Suprapubic skin (tissue), 4 donors: ENCODE results near the gene STPG4. TPM values are rescaled to one million over a fixed set of nuclear protein-coding genes. Genes with fewer than 3 reads are reported as not detected.

Source experiments
- DNase-seq, 2 donors: peaks; one replicate each; pipeline ENCODE4 v3.0.0-alpha.2; 2019; ENCODE audit warnings: low spot score in 2 of 2
- H3K27ac ChIP-seq: fragments of 200-600 bp; sonication (generic); one replicate; pipeline ENCODE4 v1.5.1; 2019
- H3K27me3 ChIP-seq: fragments of 200-600 bp; sonication (generic); one replicate; pipeline ENCODE4 v1.5.1; 2019
- H3K36me3 ChIP-seq: fragments of 200-600 bp; sonication (generic); one replicate; pipeline ENCODE4 v1.5.1; 2019
- H3K4me1 ChIP-seq: fragments of 200-600 bp; sonication (generic); one replicate; pipeline ENCODE4 v1.5.1; 2019
- H3K4me3 ChIP-seq: fragments of 200-600 bp; sonication (generic); one replicate; pipeline ENCODE4 v1.5.1; 2019; ENCODE audit warnings: mild to moderate bottlenecking
- H3K9me3 ChIP-seq: fragments of 200-600 bp; sonication (generic); one replicate; pipeline ENCODE4 v1.5.1; 2019
- EP300 ChIP-seq: sonication (generic); formaldehyde crosslinking; IDR thresholded peaks from one replicate; pipeline ENCODE4 v1.6.1; 2017; ENCODE audit warnings: antibody characterized with exemption
- POLR2A ChIP-seq, 2 donors: fragments of 450-650 bp; IDR thresholded peaks; one replicate each; pipeline ENCODE4 v1.6.1; 2017; ENCODE audit warnings: antibody characterized with exemption in 2 of 2, mild to moderate bottlenecking in 2 of 2, moderate library complexity in 2 of 2
- POLR2AphosphoS5 ChIP-seq, 3 donors: sonication (generic); formaldehyde crosslinking; IDR thresholded peaks; one replicate each; pipeline ENCODE4 v1.6.1; 2017; ENCODE audit warnings: antibody characterized with exemption in 3 of 3
- WGBS: methylation state at CpG from one replicate; pipeline ENCODE4 v1.1.5; 2018; 5-methylcytosine and 5-hydroxymethylcytosine counted together
- total RNA-seq, 4 donors: library from RNA; depleted of rRNA; stranded (reverse); fragments of >200 nt; gene quantifications; one replicate each; pipeline ENCODE4 v1.1.0, GENCODE V29; 2016
- TF ChIP-seq, protein P1 (sequence below), 2 donors: fragments of 200-600 bp in 1 of 2; fragments of 450-650 bp in 1 of 2; sonication (generic) in 1 of 2; IDR thresholded peaks; one replicate each; pipeline ENCODE4 v1.5.1; 2016 to 2019; ENCODE audit warnings: antibody characterized with exemption in 2 of 2, mild to moderate bottlenecking in 1 of 2, moderate library complexity in 1 of 2

The STPG4 gene
- total RNA-seq, 4 donors from 2014 or later: 0.49 to 1.4 (median 0.91) TPM; not detected in 1

DNA sequence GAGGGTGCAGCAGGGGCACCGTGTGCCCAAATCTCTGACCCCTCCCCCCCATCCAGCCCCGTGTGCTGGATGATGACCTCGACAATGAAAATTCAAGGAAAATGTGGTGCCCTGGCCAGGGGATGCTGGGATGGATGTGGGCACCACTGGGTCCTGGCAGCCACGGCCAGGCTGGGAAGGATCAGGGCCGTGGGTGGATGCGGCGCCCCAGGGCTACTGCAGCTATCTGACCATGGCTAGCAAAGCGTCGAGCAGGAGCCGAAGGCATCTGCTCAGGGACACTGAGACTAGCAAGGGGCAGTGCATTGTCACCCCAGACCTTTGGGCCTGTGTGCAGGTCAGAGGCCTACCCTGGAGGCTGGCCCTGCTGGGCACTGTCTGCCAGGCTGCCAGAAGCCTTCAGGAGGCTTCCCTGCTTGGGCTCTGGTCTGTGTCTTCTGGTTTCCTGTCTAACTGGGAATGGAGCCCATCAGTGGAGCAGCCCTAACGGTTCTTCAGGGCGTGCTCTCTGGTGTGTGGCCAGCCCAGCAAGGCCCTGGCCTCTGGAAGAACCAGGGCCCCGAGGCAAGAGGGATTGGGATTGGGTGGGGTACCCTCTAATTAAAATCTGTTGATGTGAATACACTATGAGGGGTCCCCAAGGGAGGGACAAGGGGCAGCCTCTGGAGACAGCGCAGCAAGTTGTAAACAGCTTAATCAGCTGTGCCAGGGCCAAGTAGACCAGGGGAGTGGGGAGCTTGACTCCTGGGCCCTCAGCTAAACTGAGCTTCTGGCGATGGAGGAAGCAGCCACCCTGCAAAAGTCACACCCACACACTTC, 98.0 kb downstream of the STPG4 start:
- H3K27me3 ChIP-seq: no peaks in the 10 kb centered on the region
- DNase-seq: no peak
- peak overlapping the region; percentile 80 for H3K27ac ChIP-seq
- WGBS: 55% methylated on average over 14 of the region's 15 CpGs
- no peak for TF ChIP-seq POLR2A (IDR thresholded peaks at IDR 0.05)
- TF ChIP-seq POLR2AphosphoS5 (IDR thresholded peaks at IDR 0.05): no peak
- H3K9me3 ChIP-seq: no peaks in the 10 kb centered on the region
- no peak overlapping the region for H3K4me3 ChIP-seq
- peaks cover 41% of the 10 kb centered on the region for H3K36me3 ChIP-seq
- peaks cover 48% of the 10 kb centered on the region for H3K4me1 ChIP-seq

DNA sequence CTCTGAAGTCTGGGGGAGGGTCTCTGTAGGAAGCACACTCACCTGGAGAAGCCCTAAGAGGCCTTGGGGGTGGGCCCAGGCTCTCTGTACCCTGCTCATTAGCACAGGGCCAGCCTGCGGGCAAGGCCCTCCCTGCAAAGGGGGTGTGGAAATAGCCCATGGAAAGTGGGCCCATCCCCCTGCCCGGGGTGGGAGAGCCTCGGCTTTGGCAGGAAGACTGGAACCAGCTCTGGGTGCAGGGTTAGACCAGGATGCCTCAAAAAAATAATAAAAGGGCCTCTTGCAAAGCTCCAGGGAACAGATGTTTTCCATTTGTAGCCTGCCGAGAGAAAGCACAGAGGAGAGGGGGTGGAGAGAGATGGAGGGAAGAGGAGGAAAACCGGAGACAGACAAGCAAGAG, 98.7 kb downstream of the STPG4 start:
- peaks cover 43% of the 10 kb centered on the region for H3K4me1 ChIP-seq
- 62% methylated on average over 5 of the region's 5 CpGs for WGBS
- peak overlapping the region; percentile 80 for H3K27ac ChIP-seq
- DNase-seq: no peak
- no peak overlapping the region for H3K4me3 ChIP-seq
- peaks cover 48% of the 10 kb centered on the region for H3K36me3 ChIP-seq
- no peak for TF ChIP-seq EP300
- H3K27me3 ChIP-seq: no peaks in the 10 kb centered on the region
- H3K9me3 ChIP-seq: no peaks in the 10 kb centered on the region

DNA sequence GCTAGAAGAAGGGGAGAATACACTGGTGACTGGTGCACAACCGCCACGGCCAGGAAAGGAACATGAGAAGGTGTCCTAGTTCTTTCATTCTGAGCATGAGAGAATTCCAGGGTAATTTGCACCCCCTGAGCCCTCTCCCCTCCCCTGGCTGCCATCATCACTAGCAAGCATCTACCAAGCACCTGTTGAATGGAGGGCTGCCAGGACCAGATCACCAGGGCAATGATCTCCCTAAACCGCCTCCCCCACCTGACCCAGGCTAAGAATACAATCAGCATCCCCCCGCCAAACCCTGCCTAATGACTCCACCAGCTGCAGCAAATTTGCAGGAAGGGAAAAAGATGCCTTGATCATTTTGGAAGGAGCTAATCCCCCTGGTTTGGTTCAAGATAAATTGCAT, 100.2 kb downstream of the STPG4 start:
- WGBS: 100% methylated on average over 3 of the region's 4 CpGs

DNA sequence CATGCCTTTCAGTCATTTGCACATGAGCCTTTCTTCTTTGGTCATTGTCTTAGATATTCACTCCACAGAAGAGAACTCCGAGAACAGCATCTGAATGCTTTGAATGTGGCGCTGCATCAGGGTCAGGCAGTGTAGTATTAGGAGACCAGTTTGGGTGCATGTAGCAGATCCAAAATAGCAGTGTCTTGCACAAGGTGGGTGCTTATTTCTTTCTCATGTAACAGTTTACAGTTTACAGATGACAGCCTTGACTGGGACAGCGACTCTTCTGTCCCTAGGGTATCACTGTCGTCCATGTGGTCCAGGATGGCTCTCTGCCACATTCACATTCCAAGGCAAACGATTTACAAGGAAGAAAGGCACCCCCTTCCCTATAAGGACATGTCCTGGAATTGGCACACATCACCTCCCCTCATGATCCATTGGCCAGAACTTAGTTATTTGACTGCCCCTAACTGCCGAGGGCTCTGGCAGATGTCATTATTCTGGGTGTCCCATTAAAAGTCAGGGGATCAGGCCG, 101.0 kb downstream of the STPG4 start:
- peaks cover 37% of the 10 kb centered on the region for H3K4me1 ChIP-seq

More for the DNA sequence above, 100.2 kb downstream of the STPG4 start:
- H3K9me3 ChIP-seq: no peaks in the 10 kb centered on the region
- no peak for DNase-seq
- no peak overlapping the region for H3K27ac ChIP-seq
- H3K36me3 ChIP-seq: peaks cover 52% of the 10 kb centered on the region
- H3K27me3 ChIP-seq: no peaks in the 10 kb centered on the region
- no peak for TF ChIP-seq EP300
- no peak for TF ChIP-seq POLR2AphosphoS5 (IDR thresholded peaks at IDR 0.05)
- TF ChIP-seq, protein P1, sequence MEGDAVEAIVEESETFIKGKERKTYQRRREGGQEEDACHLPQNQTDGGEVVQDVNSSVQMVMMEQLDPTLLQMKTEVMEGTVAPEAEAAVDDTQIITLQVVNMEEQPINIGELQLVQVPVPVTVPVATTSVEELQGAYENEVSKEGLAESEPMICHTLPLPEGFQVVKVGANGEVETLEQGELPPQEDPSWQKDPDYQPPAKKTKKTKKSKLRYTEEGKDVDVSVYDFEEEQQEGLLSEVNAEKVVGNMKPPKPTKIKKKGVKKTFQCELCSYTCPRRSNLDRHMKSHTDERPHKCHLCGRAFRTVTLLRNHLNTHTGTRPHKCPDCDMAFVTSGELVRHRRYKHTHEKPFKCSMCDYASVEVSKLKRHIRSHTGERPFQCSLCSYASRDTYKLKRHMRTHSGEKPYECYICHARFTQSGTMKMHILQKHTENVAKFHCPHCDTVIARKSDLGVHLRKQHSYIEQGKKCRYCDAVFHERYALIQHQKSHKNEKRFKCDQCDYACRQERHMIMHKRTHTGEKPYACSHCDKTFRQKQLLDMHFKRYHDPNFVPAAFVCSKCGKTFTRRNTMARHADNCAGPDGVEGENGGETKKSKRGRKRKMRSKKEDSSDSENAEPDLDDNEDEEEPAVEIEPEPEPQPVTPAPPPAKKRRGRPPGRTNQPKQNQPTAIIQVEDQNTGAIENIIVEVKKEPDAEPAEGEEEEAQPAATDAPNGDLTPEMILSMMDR (IDR thresholded peaks at IDR 0.05): no peak
- TF ChIP-seq POLR2A (IDR thresholded peaks at IDR 0.05): no peak
- peaks cover 43% of the 10 kb centered on the region for H3K4me1 ChIP-seq
- H3K4me3 ChIP-seq: no peak overlapping the region

DNA sequence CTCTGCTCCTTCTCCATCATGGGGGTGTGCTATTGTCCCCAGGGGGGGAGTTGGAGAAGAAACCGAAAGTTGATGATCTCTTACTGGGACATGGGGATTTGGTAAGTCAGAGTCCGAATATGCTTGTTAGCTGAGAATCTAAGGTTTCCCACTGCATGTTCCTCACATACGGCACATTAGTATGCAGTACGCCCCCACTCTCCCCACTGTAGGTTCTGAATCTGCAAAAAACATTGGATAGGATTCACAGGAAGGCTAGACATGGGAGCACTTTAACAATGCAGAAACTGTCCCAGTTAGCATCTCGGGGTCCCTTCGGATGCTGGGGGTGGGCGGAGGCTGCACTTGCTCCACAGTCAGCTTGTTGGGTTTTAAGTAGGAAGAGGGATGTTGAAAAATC, 102.3 kb downstream of the STPG4 start:
- H3K4me1 ChIP-seq: peaks cover 27% of the 10 kb centered on the region
- no peak overlapping the region for H3K27ac ChIP-seq
- DNase-seq: no peak
- H3K4me3 ChIP-seq: no peak overlapping the region
- WGBS: 89% methylated on average over 7 of the region's 7 CpGs
- no peaks in the 10 kb centered on the region for H3K27me3 ChIP-seq
- peaks cover 72% of the 10 kb centered on the region for H3K36me3 ChIP-seq
- TF ChIP-seq, protein P1 (IDR thresholded peaks at IDR 0.05): no peak
- TF ChIP-seq POLR2A (IDR thresholded peaks at IDR 0.05) (no peak), EP300 (no peak), POLR2AphosphoS5 (IDR thresholded peaks at IDR 0.05) (no peak)
- no peaks in the 10 kb centered on the region for H3K9me3 ChIP-seq

More for the DNA sequence above, 101.0 kb downstream of the STPG4 start:
- no peak for DNase-seq
- Histone ChIP-seq H3K27me3 (no peaks in the 10 kb centered on the region), H3K9me3 (no peaks in the 10 kb centered on the region), H3K36me3 (peaks cover 60% of the 10 kb centered on the region), H3K4me3 (no peak overlapping the region), H3K27ac (no peak overlapping the region)
- 59% methylated on average over 7 of the region's 7 CpGs for WGBS
- TF ChIP-seq POLR2A (IDR thresholded peaks at IDR 0.05) (no peak), EP300 (no peak), POLR2AphosphoS5 (IDR thresholded peaks at IDR 0.05) (no peak)
- TF ChIP-seq, protein P1 (IDR thresholded peaks at IDR 0.05): no peak

DNA sequence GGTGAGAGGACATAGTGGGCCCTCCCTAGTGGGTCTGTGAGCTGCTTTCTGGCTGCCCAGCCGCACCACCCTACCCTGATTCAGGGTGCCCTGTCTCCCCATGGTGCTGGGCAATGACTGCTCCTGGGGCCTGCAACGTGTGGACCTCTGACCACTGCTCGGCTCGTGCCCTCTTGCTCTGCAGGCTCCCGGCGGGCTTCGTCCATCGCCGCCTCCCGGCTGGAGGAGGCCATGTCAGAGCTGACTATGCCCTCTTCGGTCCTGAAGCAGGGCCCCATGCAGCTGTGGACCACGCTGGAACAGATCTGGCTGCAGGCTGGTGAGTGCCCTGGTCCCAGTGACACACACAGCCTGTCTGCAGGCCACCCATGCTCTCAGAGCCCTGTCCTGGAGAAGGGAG, 103.5 kb downstream of the STPG4 start:
- 95% methylated on average over 11 of the region's 12 CpGs for WGBS
- no peak for DNase-seq
- H3K27ac ChIP-seq: no peak overlapping the region
- H3K4me1 ChIP-seq: peaks cover 14% of the 10 kb centered on the region
- no peaks in the 10 kb centered on the region for H3K27me3 ChIP-seq
- H3K36me3 ChIP-seq: peaks cover 85% of the 10 kb centered on the region
- TF ChIP-seq, protein P1 (IDR thresholded peaks at IDR 0.05): no peak
- no peak for TF ChIP-seq EP300
- TF ChIP-seq POLR2AphosphoS5 (IDR thresholded peaks at IDR 0.05): no peak
- no peak for TF ChIP-seq POLR2A (IDR thresholded peaks at IDR 0.05)
- H3K9me3 ChIP-seq: no peaks in the 10 kb centered on the region
- H3K4me3 ChIP-seq: no peak overlapping the region
